GM21360 (cell line): Measurements from ENCODE around the gene MEF2B.
A peak's percentile ranks its signal among the peaks of the same experiment; 100 is the strongest.

Experiments
- ATAC-seq: cut with Tn5 transposase; IDR thresholded peaks from one replicate; pipeline ENCODE4 v1.9.1; 2021; ENCODE audit warnings: mild to moderate bottlenecking, moderate library complexity; ENCODE audit not compliant: unreplicated experiment

MEF2B gene

GRCh38 chr19:19170053-19170872, at the start of gene MEF2B:
Gene MEF2B, minus strand, starts transcription at chr19:19170263. Its CDS starts 19,528 bp downstream, at chr19:19150735.
- peak; percentile 77 for ATAC-seq

- ATAC-seq: no peak
Observed at GRCh38 chr19:19218911-19219310, 48.8 kb upstream of the MEF2B start.

DNA sequence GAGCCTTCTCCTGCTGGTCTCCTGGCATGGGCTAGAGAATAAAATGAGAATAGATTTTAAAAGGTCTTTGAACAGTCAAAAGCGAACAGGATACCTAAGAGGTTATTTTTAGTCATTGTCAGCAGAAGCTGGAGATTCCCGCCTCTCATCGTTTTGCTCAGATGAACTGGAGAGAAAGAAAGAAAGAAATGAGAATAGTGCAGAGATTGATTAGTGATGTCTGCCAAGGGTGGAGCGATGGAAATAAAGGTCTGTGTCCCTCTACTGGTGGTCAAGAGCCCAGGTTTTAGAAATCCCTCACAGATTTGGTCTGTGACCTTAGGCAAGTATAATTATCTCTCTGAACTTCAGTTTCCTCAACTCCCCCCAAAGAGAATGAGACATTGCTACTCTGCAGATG, 47.0 kb upstream of the MEF2B start:
- ATAC-seq: no peak

DNA sequence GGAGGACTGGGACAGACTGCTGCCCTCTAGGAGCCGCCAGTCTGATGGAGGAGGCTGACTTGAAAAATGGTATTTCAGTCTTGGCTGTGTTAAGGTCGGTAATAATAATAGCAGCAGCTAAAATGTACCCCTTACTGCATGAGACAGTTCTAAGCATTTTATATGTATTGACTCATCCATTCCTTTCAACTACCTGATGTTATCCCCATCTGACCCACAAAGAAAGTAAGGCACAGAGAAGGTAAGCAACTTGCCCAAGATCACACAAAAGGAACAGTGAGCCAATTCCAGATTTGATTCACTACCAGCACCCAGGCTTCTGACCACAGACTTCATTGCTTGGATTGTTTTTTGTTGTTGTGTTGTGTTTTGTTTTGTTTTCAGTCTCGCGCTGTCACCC, 45.7 kb upstream of the MEF2B start:
- ATAC-seq: no peak

- no peak for ATAC-seq
Observed at GRCh38 chr19:19214892-19215291, 44.8 kb upstream of the MEF2B start.

DNA sequence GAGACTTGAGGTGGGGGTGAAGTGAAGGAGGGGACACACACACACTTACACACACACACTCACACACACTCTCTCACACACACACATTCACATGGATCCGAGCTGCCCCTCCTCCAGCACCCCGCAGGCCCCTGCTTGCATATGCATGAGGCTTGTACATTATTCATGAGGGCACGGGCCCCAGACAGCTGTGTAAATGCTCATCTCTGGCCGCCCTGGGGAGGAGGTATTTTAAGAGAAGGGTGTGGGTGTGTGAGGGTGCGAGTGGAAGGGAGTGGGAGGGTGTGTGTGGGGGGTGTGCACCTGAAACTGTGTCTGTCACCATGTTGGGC, 44.1 kb upstream of the MEF2B start:
- ATAC-seq: no peak

DNA sequence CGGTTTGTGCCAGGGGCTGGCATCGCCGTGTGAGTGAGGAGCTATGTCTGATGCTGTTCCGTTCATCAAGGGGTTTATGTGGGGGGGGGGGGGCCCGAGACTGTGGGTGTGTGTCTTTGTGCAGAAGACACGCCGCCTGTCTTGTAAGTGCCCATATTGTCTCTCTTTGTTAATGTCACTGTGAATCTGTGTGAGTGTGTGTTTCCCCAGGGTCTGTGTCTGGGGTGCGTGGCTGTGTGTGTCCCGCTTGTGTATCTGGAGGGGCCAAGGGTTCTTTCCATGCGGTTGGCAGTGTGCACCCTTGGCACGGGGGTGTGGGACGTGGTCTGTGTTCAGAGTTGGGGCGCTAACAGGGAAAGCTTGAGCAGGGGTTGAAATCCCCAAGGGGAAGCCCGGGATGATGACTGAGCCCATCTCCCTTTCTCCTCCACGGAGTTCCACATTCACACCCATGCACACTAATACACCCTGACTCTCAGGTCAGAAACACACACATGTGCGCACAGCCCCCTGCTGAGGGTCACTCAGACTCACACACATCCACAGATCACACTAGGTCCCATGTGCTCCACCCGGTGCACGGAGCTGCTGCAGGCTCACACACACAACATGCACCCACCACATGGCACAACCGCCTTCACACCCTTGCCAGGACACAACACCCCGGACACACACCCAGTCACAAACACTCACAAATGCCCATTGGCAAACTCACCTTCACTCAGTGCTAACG, 43.5 kb upstream of the MEF2B start:
- no peak for ATAC-seq

- ATAC-seq: no peak
Observed at GRCh38 chr19:19212916-19213315, 42.9 kb upstream of the MEF2B start.

- ATAC-seq: no peak
Observed at GRCh38 chr19:19211499-19212420, 41.7 kb upstream of the MEF2B start, which contains the start of gene NCAN. Gene NCAN, plus strand, starts transcription at chr19:19211958. Its CDS starts 4,996 bp downstream, at chr19:19216954.

DNA sequence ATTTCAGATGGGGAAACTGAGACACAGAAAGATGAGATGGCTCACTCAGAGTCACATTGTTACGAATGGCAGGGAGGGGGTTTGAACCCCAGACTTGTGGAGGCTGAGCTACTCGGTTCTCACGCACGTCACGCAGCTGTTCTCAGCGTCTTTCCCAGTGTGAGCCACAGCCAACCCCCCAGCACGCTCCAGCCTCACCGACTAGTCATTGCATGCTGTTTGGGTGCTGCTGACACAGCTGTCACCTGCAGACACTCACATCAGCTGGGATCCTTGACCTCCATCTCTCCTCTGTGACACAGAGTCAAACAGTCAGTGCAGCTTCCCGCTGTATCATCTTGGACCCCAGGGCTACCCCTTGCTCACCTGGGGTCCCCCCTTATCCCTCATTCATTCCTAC, 39.3 kb upstream of the MEF2B start:
- ATAC-seq: no peak

- ATAC-seq: no peak
Observed at GRCh38 chr19:19207637-19208572, 37.8 kb upstream of the MEF2B start.

GRCh38 chr19:19206938-19207337, 36.9 kb upstream of the MEF2B start:
- ATAC-seq: no peak

GRCh38 chr19:19205416-19206410, 35.6 kb upstream of the MEF2B start:
- ATAC-seq: no peak

GRCh38 chr19:19204181-19204580, 34.1 kb upstream of the MEF2B start:
- no peak for ATAC-seq

- peak; percentile 68 for ATAC-seq
Observed at GRCh38 chr19:19203012-19203856, 33.2 kb upstream of the MEF2B start, which contains the start of gene NR2C2AP. Gene NR2C2AP, minus strand, starts transcription at chr19:19203414. Its CDS starts 354 bp downstream, at chr19:19203060.

DNA sequence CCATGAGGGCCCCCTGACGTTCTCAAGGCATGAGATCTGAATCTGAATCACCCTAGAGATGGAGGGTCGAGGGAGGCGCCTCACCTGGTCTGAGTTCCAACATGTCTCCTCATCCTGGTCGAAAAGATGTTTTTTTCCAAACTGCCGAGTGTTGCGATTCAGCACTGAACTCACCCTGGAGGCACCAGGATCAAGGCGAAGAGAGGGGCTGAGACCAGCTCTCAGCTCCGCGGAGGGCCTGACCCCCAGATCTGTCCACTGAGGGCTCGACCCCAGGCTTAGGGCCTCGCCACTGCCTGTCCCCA, 32.6 kb upstream of the MEF2B start:
- peak; percentile 12 for ATAC-seq

DNA sequence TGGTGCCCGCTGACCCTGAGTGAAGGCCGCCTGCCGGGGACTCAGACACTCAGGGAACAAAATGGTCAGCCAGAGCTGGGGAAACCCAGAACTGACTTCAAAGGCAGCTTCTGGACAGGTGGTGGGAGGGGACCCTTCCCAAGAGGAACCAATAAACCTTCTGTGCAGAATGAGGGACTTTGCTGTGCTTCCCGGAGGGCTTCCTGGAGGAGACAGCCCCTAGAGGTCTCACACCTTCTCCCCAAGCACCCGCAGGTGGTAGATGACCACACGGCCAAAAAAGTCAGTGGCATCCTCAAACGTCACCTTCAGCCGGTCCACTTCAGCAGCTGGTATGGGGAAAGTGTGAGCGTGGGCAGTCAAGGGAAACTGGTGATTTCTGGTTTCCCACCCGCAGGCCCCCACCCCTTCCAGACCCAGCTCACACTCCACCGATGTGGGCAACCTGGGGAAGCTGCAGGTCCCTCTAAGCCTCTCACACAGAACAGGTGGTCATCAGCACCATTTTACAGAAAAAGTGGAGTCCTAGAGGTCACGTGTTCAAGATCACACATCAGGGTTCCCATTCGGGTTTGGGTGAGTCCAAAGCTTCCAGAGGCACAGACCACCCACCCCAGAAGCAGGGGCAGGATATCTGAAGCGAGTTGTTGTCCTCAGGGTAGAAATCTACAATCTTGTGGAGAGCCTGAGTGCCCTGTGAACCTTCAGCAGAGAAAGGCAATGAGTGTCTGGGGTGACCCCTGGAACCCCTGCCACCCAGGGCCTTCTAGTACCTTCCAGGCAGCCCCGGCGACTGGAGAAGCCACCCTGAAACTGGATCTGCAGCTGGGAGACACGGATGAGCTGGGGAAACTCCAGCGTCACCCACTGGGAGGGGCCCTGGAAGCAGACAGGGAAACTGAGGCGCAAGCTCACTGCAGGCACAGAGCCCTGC, 31.9 kb upstream of the MEF2B start:
- no peak for ATAC-seq
